ENCODE measurements around the gene SST. TPM values are rescaled to one million over a fixed set of nuclear protein-coding genes. Genes with fewer than 3 reads are reported as not detected.

The SST gene
- total RNA-seq, 1 experiment from 2014 or later: not detected

DNA sequence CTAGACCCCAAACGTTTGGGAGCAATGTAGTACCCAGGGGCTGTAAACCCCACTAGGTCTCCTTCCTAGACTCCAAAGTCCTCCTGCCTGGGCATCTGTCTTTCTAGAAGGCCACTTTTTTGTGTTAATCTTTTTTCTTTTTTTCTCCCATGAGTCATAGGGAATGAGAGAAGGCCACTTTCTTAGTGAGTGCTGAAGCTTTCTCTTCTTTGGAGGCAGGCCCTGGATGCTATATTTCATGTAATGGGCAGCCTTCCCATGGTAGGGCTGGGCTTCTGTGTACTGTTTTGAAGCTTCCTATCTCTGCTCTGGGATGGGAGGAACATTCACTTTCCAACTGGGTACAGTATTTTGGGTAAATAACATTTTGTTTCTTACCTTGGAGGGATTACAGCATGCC is 47.4 kb upstream of the SST start:
- H3K36me3 Mint-ChIP-seq (ENCODE audit: insufficient read depth, unreplicated experiment): peaks cover 15% of the 10 kb centered on the region
- no peak for DNase-seq
- no peak overlapping the region for H3K4me3 Mint-ChIP-seq (ENCODE audit: unreplicated experiment)
- ChIA-PET CTCF (no interaction called here), POLR2A (no interaction called here)
- no peaks in the 10 kb centered on the region for H3K9me3 Mint-ChIP-seq (ENCODE audit: unreplicated experiment)
- H3K4me3 ChIP-seq (ENCODE audit: low read depth, low read length): no peak overlapping the region
- no peak overlapping the region for H3K27ac Mint-ChIP-seq (ENCODE audit: unreplicated experiment)
- intact Hi-C loops (cut with micrococcal nuclease; ENCODE audit: unreplicated experiment): no loop called here
- no peaks in the 10 kb centered on the region for H3K27me3 Mint-ChIP-seq (ENCODE audit: insufficient read depth, unreplicated experiment)
- TF ChIP-seq, protein P1, sequence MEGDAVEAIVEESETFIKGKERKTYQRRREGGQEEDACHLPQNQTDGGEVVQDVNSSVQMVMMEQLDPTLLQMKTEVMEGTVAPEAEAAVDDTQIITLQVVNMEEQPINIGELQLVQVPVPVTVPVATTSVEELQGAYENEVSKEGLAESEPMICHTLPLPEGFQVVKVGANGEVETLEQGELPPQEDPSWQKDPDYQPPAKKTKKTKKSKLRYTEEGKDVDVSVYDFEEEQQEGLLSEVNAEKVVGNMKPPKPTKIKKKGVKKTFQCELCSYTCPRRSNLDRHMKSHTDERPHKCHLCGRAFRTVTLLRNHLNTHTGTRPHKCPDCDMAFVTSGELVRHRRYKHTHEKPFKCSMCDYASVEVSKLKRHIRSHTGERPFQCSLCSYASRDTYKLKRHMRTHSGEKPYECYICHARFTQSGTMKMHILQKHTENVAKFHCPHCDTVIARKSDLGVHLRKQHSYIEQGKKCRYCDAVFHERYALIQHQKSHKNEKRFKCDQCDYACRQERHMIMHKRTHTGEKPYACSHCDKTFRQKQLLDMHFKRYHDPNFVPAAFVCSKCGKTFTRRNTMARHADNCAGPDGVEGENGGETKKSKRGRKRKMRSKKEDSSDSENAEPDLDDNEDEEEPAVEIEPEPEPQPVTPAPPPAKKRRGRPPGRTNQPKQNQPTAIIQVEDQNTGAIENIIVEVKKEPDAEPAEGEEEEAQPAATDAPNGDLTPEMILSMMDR (IDR thresholded peaks at IDR 0.05; ENCODE audit: insufficient read depth in 1 of 2, low read depth in 1 of 2, low read length in 1 of 2, severe bottlenecking in 1 of 2, unreplicated experiment in 1 of 2): no peak
- H3K4me1 Mint-ChIP-seq (ENCODE audit: low read depth, unreplicated experiment): peaks cover 22% of the 10 kb centered on the region
- H3K9me3 ChIP-seq: no peaks in the 10 kb centered on the region
- peaks cover 3% of the 10 kb centered on the region; the same call in 1 of the 2 replicates for H3K36me3 ChIP-seq (ENCODE audit: control insufficient read depth, insufficient read depth, low read length)
- H3K27me3 ChIP-seq (replicated peaks; ENCODE audit: control insufficient read depth, insufficient read depth, low read length): no peaks in the 10 kb centered on the region
- H3K4me1 ChIP-seq: peaks cover 11% of the 10 kb centered on the region
- no TSS peak for BruUV-seq (replicated peaks)

DNA sequence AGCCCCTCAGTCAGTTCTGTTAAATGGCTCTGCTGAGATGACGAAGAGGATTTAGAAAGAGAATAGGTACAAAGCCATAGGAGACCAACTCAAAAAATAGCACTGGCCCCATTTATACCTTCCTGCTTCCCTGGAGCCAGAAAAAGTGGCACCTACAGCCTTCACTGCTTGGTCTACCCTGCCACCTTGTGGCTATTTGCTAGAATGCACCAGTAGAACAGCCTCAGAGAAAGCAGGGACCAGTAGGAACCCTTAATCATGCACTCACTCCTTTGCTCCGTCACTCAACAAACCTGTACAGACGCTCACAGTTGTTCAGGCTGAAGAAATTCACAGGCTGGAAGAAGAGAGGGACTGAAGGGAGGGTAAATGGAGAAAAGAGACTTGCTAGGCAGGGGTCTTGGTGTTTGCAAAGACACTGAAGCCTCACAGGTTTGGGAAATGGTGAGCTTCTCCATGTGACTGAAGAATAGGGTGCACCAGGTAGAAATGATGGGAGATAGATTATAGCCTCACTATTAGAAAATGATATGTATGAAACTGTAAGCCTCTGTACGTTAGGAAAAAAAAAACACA is 44.3 kb upstream of the SST start:
- CTCF ChIA-PET: interaction anchor here (0.5 to 1.8 kb wide), 6 partner anchors 34 to 1450 kb away, joined by 3 to 7 read pairs (median 3); no protein-coding TSS in a partner anchor
- H3K36me3 ChIP-seq (ENCODE audit: control insufficient read depth, insufficient read depth, low read length): no peaks in the 10 kb centered on the region
- H3K27me3 ChIP-seq (replicated peaks; ENCODE audit: control insufficient read depth, insufficient read depth, low read length): no peaks in the 10 kb centered on the region
- POLR2A ChIA-PET: no interaction called here
- no peak overlapping the region for H3K4me3 ChIP-seq (ENCODE audit: low read depth, low read length)
- H3K9me3 Mint-ChIP-seq (ENCODE audit: unreplicated experiment): no peaks in the 10 kb centered on the region
- no peak overlapping the region for H3K4me3 Mint-ChIP-seq (ENCODE audit: unreplicated experiment)
- peaks cover 11% of the 10 kb centered on the region for H3K4me1 Mint-ChIP-seq (ENCODE audit: low read depth, unreplicated experiment)
- no peaks in the 10 kb centered on the region for H3K27me3 Mint-ChIP-seq (ENCODE audit: insufficient read depth, unreplicated experiment)
- H3K9me3 ChIP-seq: no peaks in the 10 kb centered on the region
- H3K4me1 ChIP-seq: peaks cover 1% of the 10 kb centered on the region; the same call in 1 of the 2 replicates
- intact Hi-C loops (cut with micrococcal nuclease; ENCODE audit: unreplicated experiment): loop anchor here (1.0 kb wide), 4 partner anchors 35 to 494 kb away; no protein-coding TSS in a partner anchor
- H3K36me3 Mint-ChIP-seq (ENCODE audit: insufficient read depth, unreplicated experiment): no peaks in the 10 kb centered on the region
- no peak overlapping the region for H3K27ac Mint-ChIP-seq (ENCODE audit: unreplicated experiment)
- TF ChIP-seq, protein P1 (IDR thresholded peaks at IDR 0.05; ENCODE audit: insufficient read depth in 1 of 2, low read depth in 1 of 2, low read length in 1 of 2, severe bottlenecking in 1 of 2, unreplicated experiment in 1 of 2): peak; percentile 84 to 90
- BruUV-seq (replicated peaks): no TSS peak
- peak; percentile 68 to 80 for DNase-seq

DNA sequence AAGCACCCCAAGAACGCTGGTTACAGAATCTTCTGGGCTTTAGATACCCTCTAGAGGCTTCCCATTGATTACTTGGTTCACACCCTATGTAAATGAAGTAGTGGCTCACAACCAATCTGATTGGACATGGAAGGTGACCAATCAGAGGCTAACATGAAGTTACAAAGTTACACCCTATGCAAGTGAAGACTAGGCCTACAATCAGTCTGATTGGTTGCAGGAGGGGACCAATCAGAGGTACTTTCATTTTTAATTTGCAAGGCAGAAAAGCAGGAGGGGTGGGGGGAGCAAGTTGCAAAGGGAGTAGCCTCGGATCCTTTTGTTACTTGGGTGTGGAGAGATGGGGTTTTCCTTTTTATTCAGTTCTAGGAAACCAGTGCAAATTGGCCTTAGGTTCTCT is 43.3 kb upstream of the SST start:
- Histone ChIP-seq H3K4me1 (0 out of 2 replicates have a peak, but pooled peaks cover 5% of the 10 kb centered on the region), H3K9me3 (no peaks in the 10 kb centered on the region), H3K4me3 (ENCODE audit: low read depth, low read length) (no peak overlapping the region), H3K27me3 (replicated peaks; ENCODE audit: control insufficient read depth, insufficient read depth, low read length) (no peaks in the 10 kb centered on the region), H3K36me3 (ENCODE audit: control insufficient read depth, insufficient read depth, low read length) (no peaks in the 10 kb centered on the region)
- no peaks in the 10 kb centered on the region for H3K27me3 Mint-ChIP-seq (ENCODE audit: insufficient read depth, unreplicated experiment)
- ChIA-PET CTCF (interaction anchor here (1.0 to 1.4 kb wide), 2 partner anchors 33 to 34 kb away, joined by 3 to 4 read pairs; no protein-coding TSS in a partner anchor), POLR2A (no interaction called here)
- H3K27ac Mint-ChIP-seq (ENCODE audit: unreplicated experiment): no peak overlapping the region
- peak in 1 of 2 experiments; percentile 10 for DNase-seq
- intact Hi-C loops (cut with micrococcal nuclease; ENCODE audit: unreplicated experiment): no loop called here
- TF ChIP-seq, protein P1 (IDR thresholded peaks at IDR 0.05; ENCODE audit: insufficient read depth in 1 of 2, low read depth in 1 of 2, low read length in 1 of 2, severe bottlenecking in 1 of 2, unreplicated experiment in 1 of 2): no peak
- peaks cover 7% of the 10 kb centered on the region for H3K4me1 Mint-ChIP-seq (ENCODE audit: low read depth, unreplicated experiment)
- no peaks in the 10 kb centered on the region for H3K9me3 Mint-ChIP-seq (ENCODE audit: unreplicated experiment)
- no peaks in the 10 kb centered on the region for H3K36me3 Mint-ChIP-seq (ENCODE audit: insufficient read depth, unreplicated experiment)
- no TSS peak for BruUV-seq (replicated peaks)
- H3K4me3 Mint-ChIP-seq (ENCODE audit: unreplicated experiment): no peak overlapping the region
